HG02884 (cell line): Measurements from ENCODE around the gene HSF2BP.
"Not testable (repeated sequence)": the region's sequence is repeated elsewhere in the genome, so short reads cannot be mapped to it uniquely, and the experiment has no call there.

Source experiments
- ATAC-seq: cut with Tn5 transposase; IDR thresholded peaks from one replicate; pipeline ENCODE4 v1.9.1; 2021; ENCODE audit warnings: mild to moderate bottlenecking, moderate library complexity; ENCODE audit not compliant: unreplicated experiment

Gene HSF2BP

GRCh38 chr21:43479197-43479596 is 180.1 kb downstream of the HSF2BP start:
- ATAC-seq, result not testable (repeated sequence)
